Stimulated activated naive B cell treated with anti-CD40 and anti-IgM and Interleukin-4, amounts not matched to agents 10 μg/mL and 1 μg/mL and 100 μg/mL, for 72 hours (primary cell): ENCODE data around the gene DCLRE1A.

ENCODE experiments used
- ATAC-seq, 2 donors: fragments of 150-1000 bp; cut with Tn5 transposase; replicated peaks; 2 replicates each; pipeline ENCODE4 v1.10.0; 2021; ENCODE audit warnings: moderate library complexity in 1 of 2
- DNase-seq: peaks from one replicate; pipeline ENCODE4 v3.0.0; 2021
- H3K27ac Mint-ChIP-seq: one replicate; pipeline ENCODE4 v1.8.0; 2022; ENCODE audit warnings: mild to moderate bottlenecking, mixed read lengths
- H3K27me3 Mint-ChIP-seq, 2 donors: one replicate each; pipeline ENCODE4 v1.8.0; 2022; ENCODE audit warnings: mixed read lengths in 2 of 2
- H3K36me3 Mint-ChIP-seq, 2 donors: one replicate each; pipeline ENCODE4 v1.8.0; 2022; ENCODE audit warnings: mixed read lengths in 2 of 2, mild to moderate bottlenecking in 1 of 2
- H3K4me1 Mint-ChIP-seq, 2 donors: one replicate each; pipeline ENCODE4 v1.8.0; 2022; ENCODE audit warnings: mixed read lengths in 2 of 2, mild to moderate bottlenecking in 1 of 2
- H3K4me3 Mint-ChIP-seq, 2 donors: one replicate each; pipeline ENCODE4 v1.8.0; 2022; ENCODE audit warnings: mild to moderate bottlenecking in 2 of 2, mixed read lengths in 2 of 2, moderate library complexity in 1 of 2
- H3K9me3 Mint-ChIP-seq, 2 donors: one replicate each; pipeline ENCODE4 v1.8.0; 2022; ENCODE audit warnings: mixed read lengths in 2 of 2, mild to moderate bottlenecking in 1 of 2

DCLRE1A gene

GRCh38 chr10:113872139-113873030, 18.5 kb upstream of the DCLRE1A start:
- peak; percentile 39 to 54 for ATAC-seq
- H3K27me3 Mint-ChIP-seq, result no peaks in the 10 kb centered on the region

GRCh38 chr10:113869789-113870188, 15.9 kb upstream of the DCLRE1A start:
- H3K9me3 Mint-ChIP-seq, result no peaks in the 10 kb centered on the region
- H3K4me1 Mint-ChIP-seq, result peaks cover 15 to 47% of the 10 kb centered on the region in 2 donors
- ATAC-seq, result no peak
- H3K27me3 Mint-ChIP-seq, result no peaks in the 10 kb centered on the region
- no peak for DNase-seq
- H3K4me3 Mint-ChIP-seq, result no peak overlapping the region
- no peak overlapping the region for H3K27ac Mint-ChIP-seq
- peaks cover 15 to 32% of the 10 kb centered on the region in 2 donors for H3K36me3 Mint-ChIP-seq

More at GRCh38 chr10:113872139-113873030, 18.5 kb upstream of the DCLRE1A start:
- H3K4me3 Mint-ChIP-seq, result no peak overlapping the region
- no peaks in the 10 kb centered on the region for H3K9me3 Mint-ChIP-seq
- no peak for DNase-seq
- H3K36me3 Mint-ChIP-seq, result peaks cover 15 to 39% of the 10 kb centered on the region in 2 donors
- H3K27ac Mint-ChIP-seq, result no peak overlapping the region
- H3K4me1 Mint-ChIP-seq, result peaks cover 14 to 57% of the 10 kb centered on the region in 2 donors

GRCh38 chr10:113867904-113868303, 14.0 kb upstream of the DCLRE1A start:
- ATAC-seq, result no peak
- H3K27me3 Mint-ChIP-seq, result no peaks in the 10 kb centered on the region

GRCh38 chr10:113866551-113867394, 12.9 kb upstream of the DCLRE1A start:
- no peak overlapping the region for H3K27ac Mint-ChIP-seq
- peaks cover 18 to 32% of the 10 kb centered on the region in 2 donors for H3K36me3 Mint-ChIP-seq
- no peaks in the 10 kb centered on the region for H3K27me3 Mint-ChIP-seq
- peaks cover 0 to 2% of the 10 kb centered on the region in 2 donors for H3K9me3 Mint-ChIP-seq
- ATAC-seq (no peak), DNase-seq (no peak)
- H3K4me1 Mint-ChIP-seq, result peaks cover 8 to 26% of the 10 kb centered on the region in 2 donors
- H3K4me3 Mint-ChIP-seq, result no peak overlapping the region

More at GRCh38 chr10:113867904-113868303, 14.0 kb upstream of the DCLRE1A start:
- no peak overlapping the region for H3K27ac Mint-ChIP-seq
- peaks cover 8 to 35% of the 10 kb centered on the region in 2 donors for H3K4me1 Mint-ChIP-seq
- no peak overlapping the region for H3K4me3 Mint-ChIP-seq
- H3K9me3 Mint-ChIP-seq, result peaks cover 0 to 2% of the 10 kb centered on the region in 2 donors
- peaks cover 24 to 36% of the 10 kb centered on the region in 2 donors for H3K36me3 Mint-ChIP-seq
- no peak for DNase-seq

- ATAC-seq, result no peak
- Mint-ChIP-seq H3K4me1 (peaks cover 9 to 27% of the 10 kb centered on the region in 2 donors), H3K4me3 (no peak overlapping the region), H3K27ac (no peak overlapping the region), H3K9me3 (peaks cover 5% of the 10 kb centered on the region in 2 donors), H3K27me3 (no peaks in the 10 kb centered on the region), H3K36me3 (peaks cover 22 to 36% of the 10 kb centered on the region in 2 donors)
- no peak for DNase-seq
Observed at GRCh38 chr10:113865901-113866300, 12.0 kb upstream of the DCLRE1A start.

- ATAC-seq (peak; percentile 27 to 29), DNase-seq (no peak)
- H3K27me3 Mint-ChIP-seq, result no peaks in the 10 kb centered on the region
- H3K9me3 Mint-ChIP-seq, result peaks cover 7% of the 10 kb centered on the region in 2 donors
- no peak overlapping the region for H3K4me3 Mint-ChIP-seq
- no peak overlapping the region for H3K27ac Mint-ChIP-seq
- peaks cover 29 to 37% of the 10 kb centered on the region in 2 donors for H3K36me3 Mint-ChIP-seq
- peaks cover 24 to 44% of the 10 kb centered on the region in 2 donors for H3K4me1 Mint-ChIP-seq
Observed at GRCh38 chr10:113859261-113859660, 5.4 kb upstream of the DCLRE1A start.

GRCh38 chr10:113858541-113858940, 4.7 kb upstream of the DCLRE1A start:
- Mint-ChIP-seq H3K36me3 (peaks cover 22 to 30% of the 10 kb centered on the region in 2 donors), H3K9me3 (peaks cover 5 to 7% of the 10 kb centered on the region in 2 donors), H3K27me3 (no peaks in the 10 kb centered on the region), H3K4me3 (no peak overlapping the region), H3K4me1 (peaks cover 26 to 48% of the 10 kb centered on the region in 2 donors), H3K27ac (no peak overlapping the region)
- DNase-seq (no peak), ATAC-seq (no peak)

GRCh38 chr10:113857210-113857609, 3.3 kb upstream of the DCLRE1A start:
- Mint-ChIP-seq H3K9me3 (peaks cover 5 to 7% of the 10 kb centered on the region in 2 donors), H3K27me3 (no peaks in the 10 kb centered on the region), H3K36me3 (peaks cover 20 to 21% of the 10 kb centered on the region in 2 donors), H3K27ac (no peak overlapping the region), H3K4me3 (no peak overlapping the region), H3K4me1 (peaks cover 27 to 50% of the 10 kb centered on the region in 2 donors)
- DNase-seq, result no peak
- no peak for ATAC-seq

GRCh38 chr10:113856563-113856962, 2.7 kb upstream of the DCLRE1A start:
- Mint-ChIP-seq H3K4me1 (peaks cover 27 to 50% of the 10 kb centered on the region in 2 donors), H3K27me3 (no peaks in the 10 kb centered on the region), H3K27ac (no peak overlapping the region), H3K9me3 (peaks cover 5 to 7% of the 10 kb centered on the region in 2 donors), H3K4me3 (peak overlapping the region; percentile 17 to 43), H3K36me3 (peaks cover 20% of the 10 kb centered on the region in 2 donors)
- DNase-seq (no peak), ATAC-seq (no peak)

- Mint-ChIP-seq H3K9me3 (no peaks in the 10 kb centered on the region), H3K36me3 (peaks cover 6 to 7% of the 10 kb centered on the region in 2 donors), H3K4me3 (peak overlapping the region; percentile 91 to 97), H3K27ac (peak overlapping the region; percentile 94), H3K4me1 (peaks cover 23 to 38% of the 10 kb centered on the region in 2 donors), H3K27me3 (no peaks in the 10 kb centered on the region)
- ATAC-seq (peak; percentile 73 to 74), DNase-seq (peak; percentile 80)
Observed at GRCh38 chr10:113854761-113855588, 1.1 kb upstream of the DCLRE1A start.

GRCh38 chr10:113853578-113854012, 287 bp downstream of the DCLRE1A start:
- no peak for ATAC-seq
- H3K36me3 Mint-ChIP-seq, result peaks cover 6 to 7% of the 10 kb centered on the region in 2 donors
- H3K9me3 Mint-ChIP-seq, result no peaks in the 10 kb centered on the region
- H3K27ac Mint-ChIP-seq, result peak overlapping the region; percentile 94
- peaks cover 18 to 37% of the 10 kb centered on the region in 2 donors for H3K4me1 Mint-ChIP-seq
- no peaks in the 10 kb centered on the region for H3K27me3 Mint-ChIP-seq
- DNase-seq, result no peak
- peak overlapping the region; percentile 91 to 97 for H3K4me3 Mint-ChIP-seq

- Mint-ChIP-seq H3K27ac (no peak overlapping the region), H3K9me3 (no peaks in the 10 kb centered on the region), H3K27me3 (no peaks in the 10 kb centered on the region), H3K4me1 (peaks cover 10 to 21% of the 10 kb centered on the region in 2 donors), H3K4me3 (no peak overlapping the region), H3K36me3 (peaks cover 12 to 19% of the 10 kb centered on the region in 2 donors)
- ATAC-seq (no peak), DNase-seq (no peak)
Observed at GRCh38 chr10:113849946-113850345, 3.9 kb downstream of the DCLRE1A start.

GRCh38 chr10:113849140-113849803, 4.6 kb downstream of the DCLRE1A start:
- no peaks in the 10 kb centered on the region for H3K9me3 Mint-ChIP-seq
- H3K36me3 Mint-ChIP-seq, result peaks cover 12 to 24% of the 10 kb centered on the region in 2 donors
- no peaks in the 10 kb centered on the region for H3K27me3 Mint-ChIP-seq
- ATAC-seq, result no peak
- no peak for DNase-seq
- no peak overlapping the region for H3K4me3 Mint-ChIP-seq
- no peak overlapping the region for H3K27ac Mint-ChIP-seq
- peaks cover 10 to 21% of the 10 kb centered on the region in 2 donors for H3K4me1 Mint-ChIP-seq
